GM18868 (cell line): ENCODE results near the gene PDE6G.

Experiments used
- ATAC-seq: cut with Tn5 transposase; IDR thresholded peaks from one replicate; pipeline ENCODE4 v1.9.1; 2021; ENCODE audit warnings: mild to moderate bottlenecking, moderate library complexity; ENCODE audit not compliant: unreplicated experiment

Gene PDE6G

GRCh38 chr17:81656118-81656743 lies at the start of gene PDE6G:
TSS of gene PDE6G (minus strand) at chr17:81656542. CDS start at chr17:81653305, 3,237 bp downstream.
- no peak for ATAC-seq

- no peak for ATAC-seq
Observed at GRCh38 chr17:81705518-81706231, 49.3 kb upstream of the PDE6G start.

GRCh38 chr17:81703747-81704654 lies 47.7 kb upstream of the PDE6G start:
- no peak for ATAC-seq

- peak; percentile 81 for ATAC-seq
Observed at GRCh38 chr17:81702934-81703746, 46.8 kb upstream of the PDE6G start, which contains the start of gene MRPL12. TSS of gene MRPL12 (plus strand) at chr17:81703367. CDS start at chr17:81703502, 135 bp downstream.

GRCh38 chr17:81701288-81702071 lies 45.1 kb upstream of the PDE6G start:
- ATAC-seq = no peak

- no peak for ATAC-seq
Observed at GRCh38 chr17:81700353-81701287, 44.3 kb upstream of the PDE6G start.

GRCh38 chr17:81697261-81698044 lies 41.1 kb upstream of the PDE6G start:
- ATAC-seq = no peak

GRCh38 chr17:81696218-81696941 lies 40.0 kb upstream of the PDE6G start:
- no peak for ATAC-seq

GRCh38 chr17:81695801-81696200 lies 39.5 kb upstream of the PDE6G start:
- no peak for ATAC-seq

- no peak for ATAC-seq
Observed at GRCh38 chr17:81695211-81695610, 38.9 kb upstream of the PDE6G start.

GRCh38 chr17:81694810-81695209 lies 38.5 kb upstream of the PDE6G start:
- ATAC-seq = no peak

- no peak for ATAC-seq
Observed at GRCh38 chr17:81693509-81694210, 37.3 kb upstream of the PDE6G start.

GRCh38 chr17:81691608-81692007 lies 35.3 kb upstream of the PDE6G start:
- ATAC-seq = no peak

- no peak for ATAC-seq
Observed at GRCh38 chr17:81691196-81691595, 34.9 kb upstream of the PDE6G start.

- ATAC-seq = no peak
Observed at GRCh38 chr17:81690549-81690948, 34.2 kb upstream of the PDE6G start.

- no peak for ATAC-seq
Observed at GRCh38 chr17:81690066-81690465, 33.7 kb upstream of the PDE6G start.

- no peak for ATAC-seq
Observed at GRCh38 chr17:81688616-81689015, 32.3 kb upstream of the PDE6G start.
